NCI-H128 (cell line): ENCODE data around the gene CARM1.
"Not testable (repeated sequence)": the region's sequence is repeated elsewhere in the genome, so short reads cannot be mapped to it uniquely, and the experiment has no call there.

Experiments
- DNase-seq: peaks from one replicate; lab custom pipeline; 2025; ENCODE audit not compliant: unreplicated experiment; lab: John Stamatoyannopoulos, UW

The CARM1 gene

GRCh38 chr19:10846500-10847202 is 24.7 kb upstream of the CARM1 start:
- no peak for DNase-seq

- DNase-seq: no peak
Measured at GRCh38 chr19:10848230-10848856, 23.0 kb upstream of the CARM1 start, which contains the start of gene C19orf38. TSS of gene C19orf38 (plus strand) at chr19:10848415. CDS start at chr19:10848509, 94 bp downstream.

GRCh38 chr19:10850631-10851030 is 20.7 kb upstream of the CARM1 start:
- no peak for DNase-seq

DNA sequence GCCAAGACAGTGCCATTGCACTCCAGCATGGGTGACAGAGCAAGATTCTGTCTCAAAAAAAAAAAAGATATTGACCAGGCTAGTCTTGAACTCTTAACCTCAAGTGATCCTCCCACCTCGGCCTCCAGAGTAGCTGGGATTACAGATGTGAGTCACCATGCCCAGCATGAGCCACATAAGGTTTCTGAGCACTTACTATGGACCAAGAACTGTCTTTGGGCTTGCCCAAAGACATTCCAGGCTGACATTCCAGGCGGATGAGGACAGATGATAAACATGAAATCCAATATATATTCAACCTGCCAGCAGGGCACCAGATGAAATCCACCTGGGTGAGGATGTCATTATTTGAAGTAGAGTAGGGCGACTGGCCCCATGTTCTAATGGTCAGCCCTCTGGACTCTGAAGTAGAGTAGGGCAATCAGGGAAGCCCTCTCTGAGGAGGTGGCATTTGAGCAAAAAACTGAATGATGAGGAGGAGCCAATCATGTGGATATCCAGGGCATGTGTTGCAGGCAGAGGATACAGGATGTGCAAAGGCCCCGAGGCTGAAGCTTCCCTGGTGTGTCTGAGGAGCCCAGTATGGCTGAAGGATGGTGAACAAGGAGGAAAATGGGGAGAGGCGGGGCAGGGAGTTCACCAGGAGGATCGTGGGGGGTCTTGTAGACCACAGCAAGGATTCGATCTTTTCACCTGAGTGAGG is 19.1 kb upstream of the CARM1 start:
- no peak for DNase-seq

- no peak for DNase-seq
Measured at GRCh38 chr19:10852941-10853340, 18.4 kb upstream of the CARM1 start.

GRCh38 chr19:10854350-10855089 is 16.8 kb upstream of the CARM1 start:
- DNase-seq: no peak

- DNase-seq: no peak
Measured at GRCh38 chr19:10855879-10856522, 15.4 kb upstream of the CARM1 start.

- not testable (repeated sequence) for DNase-seq
Measured at GRCh38 chr19:10856899-10857298, 14.5 kb upstream of the CARM1 start.

DNA sequence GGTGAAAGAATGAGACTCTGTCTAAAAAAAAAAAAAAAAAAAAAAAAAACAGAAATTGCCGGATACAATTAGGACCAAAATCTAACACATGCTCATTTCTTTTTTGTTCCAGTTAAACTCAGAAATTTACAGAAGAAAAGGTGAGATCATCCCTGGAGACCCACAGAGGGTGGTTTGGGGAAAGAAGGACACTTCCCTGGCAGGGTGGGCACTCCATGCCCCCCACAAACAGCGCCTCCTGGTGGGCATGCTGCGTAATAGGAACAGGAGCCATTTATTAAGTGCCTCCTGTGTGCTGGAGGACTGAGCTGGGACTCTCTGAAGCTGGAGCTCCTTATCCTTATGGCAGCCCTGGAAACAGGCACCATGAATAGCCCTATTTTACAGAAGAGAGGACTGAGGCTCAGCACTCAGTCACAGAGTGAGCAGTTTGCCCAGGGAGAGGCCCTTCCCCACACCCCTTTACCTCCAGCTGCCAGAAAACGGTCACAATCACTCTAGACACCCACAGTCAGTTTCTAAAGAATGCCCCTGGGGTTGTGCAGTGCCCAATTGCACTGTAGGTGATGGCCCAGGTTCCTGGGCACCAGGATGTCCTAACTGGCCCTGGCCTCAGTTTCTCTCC is 13.0 kb upstream of the CARM1 start:
- no peak for DNase-seq

DNA sequence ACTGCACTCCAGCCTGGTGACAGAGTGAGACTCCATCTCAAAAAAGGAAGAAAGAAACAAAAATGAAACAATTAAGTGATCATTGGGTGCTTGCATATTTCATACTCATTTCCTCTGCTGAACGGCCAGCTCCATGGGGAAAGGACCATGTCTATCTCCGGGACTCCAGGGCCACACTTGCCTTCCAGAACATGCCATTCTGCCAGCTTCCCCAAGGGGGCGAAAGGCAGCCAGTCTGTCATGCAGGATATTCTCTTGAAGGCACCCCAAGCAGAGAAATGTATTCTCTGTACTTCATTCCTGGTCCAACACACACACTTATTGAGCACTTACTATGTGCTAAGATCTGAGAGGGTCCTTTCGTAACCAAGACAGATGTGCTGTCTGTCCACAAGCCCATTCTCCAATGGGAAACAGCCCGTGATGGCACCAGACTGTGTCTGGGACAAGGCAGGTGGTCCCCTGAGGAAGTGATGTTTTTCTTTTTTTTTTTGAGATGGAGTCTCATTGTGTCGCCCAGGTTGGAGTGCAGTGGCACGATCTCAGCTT is 10.2 kb upstream of the CARM1 start:
- no peak for DNase-seq

- no peak for DNase-seq
Measured at GRCh38 chr19:10862561-10863106, 8.7 kb upstream of the CARM1 start.

DNA sequence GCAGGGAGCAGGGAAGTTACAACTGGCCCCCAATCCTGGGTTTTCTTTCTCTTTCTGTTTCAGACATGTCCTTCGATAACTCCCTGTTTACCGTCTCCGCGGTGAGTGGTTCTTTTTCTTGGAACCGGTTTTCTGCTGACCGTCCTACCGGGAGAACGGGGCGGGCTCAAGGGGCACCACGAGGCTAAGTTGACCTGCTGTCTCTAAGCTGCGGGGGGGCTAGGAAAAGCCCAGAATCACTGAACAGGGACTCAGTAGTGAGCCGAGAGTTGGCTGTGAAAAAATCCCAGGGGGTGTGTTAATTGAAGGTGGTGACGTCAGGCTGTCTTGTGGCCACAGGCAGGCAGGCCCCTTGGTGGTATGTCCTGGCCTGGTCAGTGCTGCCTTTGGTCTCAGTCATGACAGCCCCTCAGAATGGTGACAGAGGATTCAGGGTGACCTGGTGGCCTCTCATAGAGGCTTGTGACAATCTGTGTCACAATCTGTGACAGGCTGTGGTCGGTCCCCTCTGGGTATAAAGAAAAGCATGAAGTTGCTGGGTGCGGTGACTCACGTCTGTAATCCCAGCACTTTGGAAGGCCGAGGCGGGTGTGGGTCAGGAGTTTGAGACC is 8.1 kb upstream of the CARM1 start:
- DNase-seq: no peak

- DNase-seq: peak; percentile 30
Measured at GRCh38 chr19:10864538-10864899, 6.8 kb upstream of the CARM1 start.

GRCh38 chr19:10866495-10866894 is 4.9 kb upstream of the CARM1 start:
- no peak for DNase-seq

DNA sequence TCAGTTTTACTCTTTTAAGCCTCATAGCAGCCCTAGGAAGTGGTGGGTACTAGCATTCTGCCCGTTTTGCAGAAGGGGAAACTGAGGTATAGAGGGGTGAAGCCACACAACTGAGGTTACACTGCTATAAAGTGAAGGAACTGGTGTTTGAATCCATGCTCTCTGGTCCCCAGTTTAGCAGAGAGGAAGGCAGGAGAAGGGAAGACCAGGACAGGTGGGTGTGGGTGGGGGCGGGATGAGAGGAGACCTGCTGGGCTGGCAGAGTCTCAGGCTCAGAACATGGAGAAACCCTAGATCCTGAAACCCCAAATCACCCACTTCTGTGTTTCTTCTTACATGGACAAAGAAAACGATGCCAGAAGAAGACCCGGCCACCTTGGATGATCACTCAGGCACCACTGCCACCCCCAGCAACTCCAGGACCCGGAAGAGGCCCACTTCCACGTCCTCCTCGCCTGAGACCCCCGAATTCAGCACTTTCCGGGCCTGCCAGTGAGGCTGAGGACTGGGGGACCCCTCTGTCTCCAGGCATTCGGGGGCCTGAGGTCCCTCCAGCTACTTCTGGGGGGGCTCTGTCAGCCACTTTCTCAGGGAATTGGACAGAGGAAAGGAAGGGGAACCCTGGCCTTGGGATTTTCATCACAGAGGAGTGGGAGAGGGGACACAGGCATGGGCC is 2.3 kb upstream of the CARM1 start:
- DNase-seq: no peak

GRCh38 chr19:10869872-10870311 is 1.5 kb upstream of the CARM1 start:
- not testable (repeated sequence) for DNase-seq

- no peak for DNase-seq
Measured at GRCh38 chr19:10870501-10870954, 825 bp upstream of the CARM1 start.

GRCh38 chr19:10871711-10872545 is 575 bp downstream of the CARM1 start:
- no peak for DNase-seq
